Umbilical cord (tissue), 2 donors: Measurements from ENCODE around the gene EIF4E3. TPM values are rescaled to one million over a fixed set of nuclear protein-coding genes. Genes with fewer than 3 reads are reported as not detected.
A peak's percentile ranks its signal among the peaks of the same experiment; 100 is the strongest.

Experiments used
- DNase-seq: peaks from one replicate; pipeline ENCODE4 v3.0.0-alpha.2; 2015; ENCODE audit warnings: low spot score
- total RNA-seq: library from RNA; depleted of rRNA; stranded (reverse); fragments of >200 nt; gene quantifications from one replicate; pipeline ENCODE4 v1.2.3, GENCODE V29; 2014; ENCODE audit warnings: low replicate concordance; ENCODE audit not compliant: insufficient read depth

EIF4E3 gene
- total RNA-seq, 1 donor from 2014 or later = 6.7 TPM

GRCh38 chr3:71723452-71724170 is 1.6 kb downstream of the EIF4E3 start:
- no peak for DNase-seq

DNA sequence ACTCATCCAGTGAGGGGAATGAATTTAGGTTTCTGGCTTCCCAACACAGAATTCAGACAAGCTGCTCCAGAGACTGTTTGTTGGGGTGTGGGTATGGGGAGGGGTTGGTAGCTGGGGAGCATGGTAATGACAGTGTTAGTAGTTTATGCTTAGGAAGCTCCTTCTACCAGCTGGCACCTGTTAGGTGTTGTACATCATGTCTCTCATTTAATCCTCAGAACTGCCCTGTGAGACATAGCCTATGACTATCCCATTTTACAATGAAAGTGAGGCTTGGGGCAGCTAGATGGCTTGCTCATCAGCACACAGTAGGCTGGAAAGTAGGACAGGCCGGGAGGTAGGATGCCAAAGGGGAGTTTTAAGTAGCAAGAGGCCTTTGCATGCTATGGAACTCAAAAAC is 2.5 kb downstream of the EIF4E3 start:
- DNase-seq = no peak

DNA sequence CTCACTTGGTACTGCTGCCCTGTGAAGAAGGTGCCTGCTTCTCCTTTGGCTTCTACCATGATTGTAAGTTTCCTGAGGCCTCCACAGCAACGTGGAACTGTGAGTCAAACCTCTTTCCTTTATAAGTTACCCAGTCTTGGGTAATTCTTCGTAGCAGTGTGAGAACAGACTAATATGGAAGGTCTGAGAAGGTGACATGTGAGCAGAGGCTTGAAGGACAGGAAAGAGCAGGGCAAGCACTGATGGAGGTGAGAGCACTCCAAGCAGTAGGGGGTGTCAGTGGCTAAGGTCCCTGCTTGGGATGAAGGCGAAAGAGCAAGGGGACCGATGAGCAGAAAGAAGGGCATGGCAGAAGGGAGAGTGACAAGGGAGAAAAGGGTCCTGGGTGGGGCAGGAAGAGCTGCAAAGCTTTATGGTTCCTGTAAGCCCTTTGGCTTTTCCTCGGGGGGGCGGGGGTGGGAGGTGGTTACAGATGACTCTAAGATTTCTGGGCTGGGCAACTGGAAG is 3.5 kb downstream of the EIF4E3 start:
- DNase-seq = no peak

- DNase-seq = no peak
Measured at GRCh38 chr3:71721002-71721401, 4.2 kb downstream of the EIF4E3 start.

GRCh38 chr3:71718072-71718471 is 7.1 kb downstream of the EIF4E3 start:
- no peak for DNase-seq

GRCh38 chr3:71714595-71714994 is 10.6 kb downstream of the EIF4E3 start:
- no peak for DNase-seq

- no peak for DNase-seq
Measured at GRCh38 chr3:71713041-71713440, 12.2 kb downstream of the EIF4E3 start.

DNA sequence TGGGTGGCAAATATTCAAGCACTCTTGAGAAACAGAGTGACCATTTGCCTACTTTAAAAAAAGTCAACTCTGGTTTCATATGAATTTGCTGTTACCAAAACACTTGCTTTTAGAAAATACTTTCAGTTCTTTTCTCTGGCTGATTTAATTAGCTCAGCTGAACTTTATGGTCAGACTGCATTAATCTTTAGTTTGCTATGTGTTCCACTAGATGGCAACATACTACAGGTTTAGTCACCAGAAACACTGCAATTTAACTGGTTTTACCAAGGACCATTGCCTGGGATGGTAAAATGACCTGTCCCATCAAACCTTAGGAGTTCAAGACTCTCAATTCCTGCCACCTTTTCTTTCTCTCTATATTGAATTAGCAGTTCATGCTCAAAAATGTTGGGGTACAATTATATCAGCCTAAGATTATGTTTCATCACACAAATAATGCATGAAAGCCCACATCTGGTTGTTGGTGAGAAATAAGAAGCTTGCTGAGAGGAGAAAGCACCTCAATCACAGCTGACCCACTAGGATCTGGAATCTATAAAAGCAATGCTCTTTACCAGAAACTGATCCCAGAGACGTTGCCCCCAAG is 14.2 kb downstream of the EIF4E3 start:
- peak; percentile 50 for DNase-seq

- no peak for DNase-seq
Measured at GRCh38 chr3:71709908-71710511, 15.2 kb downstream of the EIF4E3 start.

- no peak for DNase-seq
Measured at GRCh38 chr3:71708476-71709105, 16.6 kb downstream of the EIF4E3 start.

- no peak for DNase-seq
Measured at GRCh38 chr3:71707595-71707994, 17.6 kb downstream of the EIF4E3 start.

DNA sequence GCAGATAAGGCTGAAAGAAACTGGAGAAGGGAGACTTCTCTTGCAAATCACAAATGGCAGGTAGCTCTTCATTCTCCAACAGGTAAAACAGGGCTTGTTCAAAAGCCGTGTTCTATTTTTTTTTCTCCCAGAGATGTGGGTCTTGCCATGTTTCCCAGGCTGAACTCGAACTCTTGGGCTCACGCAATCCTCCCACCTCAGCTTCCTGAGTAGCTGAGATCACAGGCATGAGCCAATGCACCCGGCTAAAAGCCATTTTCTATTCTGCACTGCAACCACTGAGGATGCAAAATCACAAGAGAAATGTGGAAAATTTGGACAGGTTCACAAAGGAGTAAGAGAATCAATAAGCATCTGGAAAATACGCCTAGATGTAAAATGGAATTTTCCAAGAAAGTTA is 19.5 kb downstream of the EIF4E3 start:
- no peak for DNase-seq

- no peak for DNase-seq
Measured at GRCh38 chr3:71704915-71705314, 20.3 kb downstream of the EIF4E3 start.

GRCh38 chr3:71703797-71704196 is 21.4 kb downstream of the EIF4E3 start:
- DNase-seq = no peak

DNA sequence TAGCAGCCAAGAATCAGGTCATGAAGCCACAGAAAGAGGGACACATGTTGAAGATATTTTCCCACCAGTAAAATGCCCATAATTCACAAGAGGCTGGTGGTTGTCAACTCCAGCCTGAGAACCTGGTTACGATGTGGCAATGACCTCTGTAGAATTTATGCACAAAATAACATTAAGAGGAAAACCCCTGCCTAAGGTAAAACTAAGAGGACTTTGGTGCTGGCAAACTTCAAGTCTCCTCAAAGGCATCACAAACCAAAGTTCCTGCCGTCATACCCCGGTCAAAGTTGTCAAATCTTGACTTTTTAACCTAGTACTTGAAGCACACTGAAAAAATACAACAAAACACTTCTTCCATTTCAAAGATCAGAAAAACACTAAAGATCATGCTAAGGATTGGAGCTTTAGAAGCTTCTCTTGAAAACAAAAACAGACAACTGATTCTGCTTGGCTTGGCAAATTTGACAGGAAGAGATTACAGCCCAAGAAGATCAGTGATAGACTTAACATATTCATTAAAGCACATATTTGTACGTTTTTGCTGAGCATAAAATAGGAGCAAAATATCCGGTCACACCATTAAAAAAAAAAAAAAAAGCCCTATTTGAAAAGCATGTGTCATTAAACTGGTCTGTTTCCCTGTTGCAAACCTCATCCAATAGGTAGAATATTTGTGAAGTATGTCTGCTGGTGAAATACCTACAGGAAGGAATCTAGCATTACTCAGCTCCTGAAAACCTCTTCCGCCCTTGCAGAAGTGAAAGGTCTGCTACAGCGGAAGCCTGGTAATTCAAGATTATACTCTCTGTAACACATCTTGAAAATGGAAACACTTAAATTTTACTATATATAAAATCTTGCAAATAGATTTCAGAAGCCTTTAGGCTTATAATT is 22.8 kb downstream of the EIF4E3 start:
- no peak for DNase-seq

DNA sequence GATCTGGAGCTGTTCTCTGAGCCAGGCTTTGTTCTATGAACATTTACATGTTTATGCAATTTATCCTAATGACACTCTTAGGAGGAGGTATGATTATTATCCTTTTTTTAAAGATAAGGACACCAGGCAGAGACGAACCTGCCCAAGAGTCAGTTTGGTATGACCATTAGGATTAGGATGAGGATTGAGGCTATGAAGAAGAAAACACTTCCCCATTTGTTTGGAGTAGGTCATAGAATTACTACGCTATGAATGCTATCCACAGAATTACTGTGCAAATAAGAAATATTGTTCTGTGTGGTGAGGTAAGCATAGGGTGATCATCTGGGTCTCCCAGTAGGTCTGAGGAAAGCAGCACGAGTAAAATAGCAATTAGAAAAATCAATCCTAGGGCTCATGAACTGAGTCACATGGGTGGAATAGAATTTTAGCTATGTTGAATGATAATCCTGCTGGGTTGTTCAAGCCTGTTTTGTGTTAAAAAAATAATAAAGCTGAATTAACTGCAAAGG is 23.9 kb downstream of the EIF4E3 start:
- no peak for DNase-seq

- no peak for DNase-seq
Measured at GRCh38 chr3:71695000-71695482, 30.2 kb downstream of the EIF4E3 start.

DNA sequence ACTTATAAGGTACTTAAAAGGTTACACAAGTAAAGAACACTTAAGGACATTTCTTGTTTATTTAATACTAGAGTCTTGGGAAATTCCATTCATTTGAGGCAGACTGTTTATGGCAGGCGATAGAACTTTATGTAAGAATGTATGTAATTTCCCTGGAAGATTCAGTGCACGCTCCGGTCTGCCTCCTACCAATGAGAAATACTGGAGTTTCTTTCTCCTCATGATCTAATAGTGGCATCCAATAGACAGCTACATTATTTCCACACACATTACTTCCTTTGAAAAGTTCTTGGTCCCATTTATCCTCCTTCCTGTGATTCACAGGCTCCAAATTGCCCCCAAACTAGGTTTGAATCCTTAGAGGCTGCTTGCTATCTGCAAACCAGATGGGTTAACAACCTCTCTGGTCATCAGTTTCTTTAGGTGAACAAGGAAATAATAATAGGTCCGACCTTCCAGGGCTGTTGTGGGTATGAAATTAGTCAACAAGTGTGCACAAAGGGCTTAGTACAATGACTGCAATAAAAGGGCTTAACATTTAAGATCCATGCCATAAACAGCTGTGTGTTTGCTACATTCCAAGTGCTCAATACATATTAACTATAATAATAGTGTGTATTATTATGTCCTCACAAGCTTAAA is 30.7 kb downstream of the EIF4E3 start:
- peak; percentile 82 for DNase-seq

GRCh38 chr3:71693641-71694040 is 31.6 kb downstream of the EIF4E3 start:
- no peak for DNase-seq

- no peak for DNase-seq
Measured at GRCh38 chr3:71692139-71692538, 33.1 kb downstream of the EIF4E3 start.
